H1 (cell line): ENCODE measurements around the gene TERB2. TPM values are rescaled to one million over a fixed set of nuclear protein-coding genes. Genes with fewer than 3 reads are reported as not detected.

Experiments used
- TAF1 ChIP-seq: IDR thresholded peaks from 2 replicates; pipeline ENCODE4 v1.6.1; 2011; ENCODE audit warnings: mild to moderate bottlenecking, low read depth, low read length
- USF2 ChIP-seq: IDR thresholded peaks from 2 replicates; pipeline ENCODE4 v1.6.1; 2011; ENCODE audit warnings: low read length, improper control_type of control experiment
- polyA plus RNA-seq, 7 experiments: library from polyadenylated mRNA; depleted of rRNA in 3 of 7; stranded (reverse) in 5 of 7; unstranded in 2 of 7; fragments of >200 nt in 5 of 7; fragments of 200-250 nt in 2 of 7; gene quantifications; 1 replicate in 5 of 7; 2 replicates in 1 of 7; 4 replicates in 1 of 7; pipeline versions ENCODE4 v1.2.1 to v1.2.3, GENCODE V29; 2011 to 2013; ENCODE audit warnings: missing spikeins in 2 of 7, mixed read lengths in 2 of 7
- total RNA-seq: library from RNA; stranded (reverse); fragmentation: NEBNext Ultra II Directional; extraction: Animal tissue kit (Norgen Biotek cat#: 25700); gene quantifications from 2 replicates; pipeline ENCODE4 v1.2.1, GENCODE V29; 2021

Gene TERB2
- total and polyA plus RNA-seq, 2 of the 8 experiments (the other 6 are each of a cell fraction or from before 2014, with no cell fraction given): not detected

DNA sequence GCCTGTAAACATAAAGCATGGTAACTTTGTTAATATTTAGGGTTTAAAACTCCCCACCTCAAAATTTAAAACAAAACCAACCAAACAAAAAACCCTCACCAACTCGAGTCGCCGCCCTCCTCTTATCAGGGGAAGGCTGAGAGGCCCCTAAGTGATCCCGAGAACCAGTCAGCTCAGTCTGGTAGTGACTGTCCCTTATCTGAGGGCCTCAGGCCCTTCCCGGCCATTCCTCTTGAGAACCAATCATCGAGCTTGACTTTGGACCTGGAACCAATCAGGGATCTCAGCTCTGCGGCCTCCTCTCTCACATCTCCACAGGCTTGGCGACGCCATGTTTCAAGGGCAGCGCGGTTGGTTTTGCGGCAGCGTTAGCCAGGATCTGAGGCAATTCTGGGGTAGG lies at the start of gene TERB2 (continued):
- TF ChIP-seq USF2 (no peak), TAF1 (no peak)
